Uterus (tissue), 2 donors: Measurements from ENCODE around the gene SAP25.

Experiments used
- CTCF ChIP-seq, 4 experiments: fragments of 200-600 bp in 2 of 4; fragments of 450-650 bp in 2 of 4; sonication (generic) in 2 of 4; IDR thresholded peaks; one replicate each; pipeline ENCODE4 v1.5.1; 2016 to 2019; ENCODE audit warnings: antibody characterized with exemption in 4 of 4, mild to moderate bottlenecking in 2 of 4, moderate library complexity in 1 of 4
- POLR2A ChIP-seq, 2 donors: fragments of 450-650 bp; IDR thresholded peaks; one replicate each; pipeline ENCODE4 v1.6.1; 2016; ENCODE audit warnings: antibody characterized with exemption in 2 of 2, mild to moderate bottlenecking in 1 of 2, moderate library complexity in 1 of 2

- TF ChIP-seq CTCF (IDR thresholded peaks at IDR 0.05), result no peak
- TF ChIP-seq POLR2A (IDR thresholded peaks at IDR 0.05), result no peak
Observed at GRCh38 chr7:100556541-100556940, 17.2 kb downstream of the SAP25 start.
